ENCODE results near the gene VWA3B.

Gene VWA3B

DNA sequence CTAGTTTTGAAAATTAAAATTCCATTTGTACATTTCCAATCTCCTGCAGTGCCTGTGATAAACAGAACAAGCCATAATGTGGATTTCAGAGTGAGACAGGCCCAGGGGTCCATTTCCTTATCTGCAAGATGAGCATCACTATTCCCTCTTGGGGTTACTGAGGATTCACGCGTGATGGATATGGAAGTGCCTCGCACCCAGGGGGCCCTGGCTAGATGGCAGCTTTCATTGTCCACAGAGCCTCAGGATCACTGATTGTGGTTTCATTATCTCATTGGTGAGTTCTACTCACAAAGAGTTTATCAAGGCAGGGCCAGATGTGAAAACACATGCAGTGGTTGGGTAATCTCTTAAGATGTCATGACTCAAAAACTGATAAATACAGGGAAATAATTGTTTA is 270.9 kb downstream of the VWA3B start:
- H3K9me3 ChIP-seq (ENCODE audit: control insufficient read depth, insufficient read depth, low read length) = no peaks in the 10 kb centered on the region
- H3K36me3 ChIP-seq (ENCODE audit: control insufficient read depth, insufficient read depth, low read length) = no peaks in the 10 kb centered on the region
- H3K9ac ChIP-seq (ENCODE audit: low read depth, low read length) = no peak overlapping the region
- H3K27ac ChIP-seq (ENCODE audit: low read depth, low read length) = no peak overlapping the region
- H3K27me3 ChIP-seq (ENCODE audit: control insufficient read depth, insufficient read depth, low read length) = no peaks in the 10 kb centered on the region
- H3K4me3 ChIP-seq (ENCODE audit: low read depth, low read length) = no peak overlapping the region
- no peaks in the 10 kb centered on the region for H3K4me1 ChIP-seq (ENCODE audit: control insufficient read depth, insufficient read depth, low read length)

DNA sequence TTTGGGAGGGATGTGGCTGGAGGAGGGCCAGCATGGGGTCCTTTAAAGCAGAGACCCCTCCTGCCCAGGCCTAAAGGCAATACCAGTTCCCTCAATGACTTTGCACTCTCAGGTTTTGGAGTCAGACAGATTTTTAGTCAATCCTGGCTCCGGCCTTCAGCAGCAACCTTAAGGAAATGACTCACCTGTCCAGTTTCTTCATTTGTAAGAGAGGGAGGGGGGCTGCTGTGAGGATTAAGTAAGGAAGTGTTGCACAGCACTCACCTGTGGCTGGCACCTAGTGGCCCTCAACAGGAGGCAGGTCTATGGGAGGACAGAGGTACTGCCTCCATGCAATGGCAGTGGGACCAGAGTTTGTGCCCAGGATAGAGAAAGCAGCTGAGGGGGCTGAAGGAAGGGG is 273.0 kb downstream of the VWA3B start:
- H3K9me3 ChIP-seq (ENCODE audit: control insufficient read depth, insufficient read depth, low read length) = no peaks in the 10 kb centered on the region
- no peaks in the 10 kb centered on the region for H3K27me3 ChIP-seq (ENCODE audit: control insufficient read depth, insufficient read depth, low read length)
- no peaks in the 10 kb centered on the region for H3K4me1 ChIP-seq (ENCODE audit: control insufficient read depth, insufficient read depth, low read length)
- H3K36me3 ChIP-seq (ENCODE audit: control insufficient read depth, insufficient read depth, low read length) = no peaks in the 10 kb centered on the region
- H3K9ac ChIP-seq (ENCODE audit: low read depth, low read length) = no peak overlapping the region
- no peak overlapping the region for H3K27ac ChIP-seq (ENCODE audit: low read depth, low read length)
- no peak overlapping the region for H3K4me3 ChIP-seq (ENCODE audit: low read depth, low read length)

Measured in HUES48 (cell line).